ENCODE measurements around the gene CACNG7.

The CACNG7 gene

GRCh38 chr19:53957448-53958167, 48.5 kb downstream of the CACNG7 start:
- DNase-seq (ENCODE audit: low read depth) = no peak

GRCh38 chr19:53958168-53958571, 49.1 kb downstream of the CACNG7 start:
- DNase-seq (ENCODE audit: low read depth) = no peak

- no peak for DNase-seq (ENCODE audit: low read depth)
Observed at GRCh38 chr19:53958823-53959757, 50.0 kb downstream of the CACNG7 start.

- no peak for DNase-seq (ENCODE audit: low read depth)
Observed at GRCh38 chr19:53960187-53960586, 51.1 kb downstream of the CACNG7 start.

DNA sequence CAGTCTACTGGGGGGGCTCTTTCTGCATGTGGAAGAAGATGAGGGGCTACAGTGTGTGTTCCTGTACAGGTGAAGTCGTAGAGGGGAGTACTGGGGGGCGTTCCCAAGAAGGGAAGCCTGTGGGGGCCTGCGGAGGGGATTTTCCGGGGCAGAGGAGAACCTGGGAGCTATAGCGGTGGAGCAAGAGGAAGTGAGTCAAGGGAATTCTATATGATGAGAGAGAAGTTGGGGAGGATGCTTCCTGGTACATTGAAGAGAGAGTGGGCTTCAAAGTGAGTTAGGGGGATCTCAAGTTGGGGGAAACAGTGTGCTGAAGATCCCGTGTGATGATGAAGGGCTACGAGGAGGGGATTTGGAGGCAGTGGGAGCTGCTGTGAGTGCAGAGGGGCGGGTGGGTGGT, 51.8 kb downstream of the CACNG7 start:
- DNase-seq (ENCODE audit: low read depth) = no peak

- no peak for DNase-seq (ENCODE audit: low read depth)
Observed at GRCh38 chr19:53961523-53962356, 52.7 kb downstream of the CACNG7 start.

DNA sequence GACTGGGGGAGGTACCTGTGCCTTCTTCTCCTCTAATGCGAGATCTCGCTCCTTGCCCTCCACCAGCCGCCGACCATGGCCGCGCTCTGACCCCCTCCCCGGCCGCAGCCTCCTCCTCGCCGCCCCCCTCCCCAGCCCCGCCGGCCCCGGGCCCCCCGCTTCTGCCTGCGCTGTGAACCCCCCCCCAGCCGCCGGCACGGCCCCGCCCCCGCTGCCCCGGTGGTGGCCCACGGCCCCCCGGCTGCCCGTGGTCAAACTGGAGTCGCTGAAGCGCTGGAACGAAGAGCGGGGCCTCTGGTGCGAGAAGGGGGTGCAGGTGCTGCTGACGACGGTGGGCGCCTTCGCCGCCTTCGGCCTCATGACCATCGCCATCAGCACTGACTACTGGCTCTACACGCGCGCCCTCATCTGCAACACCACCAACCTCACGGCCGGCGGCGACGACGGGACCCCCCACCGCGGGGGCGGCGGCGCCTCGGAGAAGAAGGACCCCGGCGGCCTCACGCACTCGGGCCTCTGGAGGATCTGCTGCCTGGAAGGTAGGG, 53.9 kb downstream of the CACNG7 start, which contains the start of gene CACNG8:
Gene CACNG8, plus strand, starts transcription at position 51 of the 545 bp plus-strand sequence.
- no peak for DNase-seq (ENCODE audit: low read depth)

DNA sequence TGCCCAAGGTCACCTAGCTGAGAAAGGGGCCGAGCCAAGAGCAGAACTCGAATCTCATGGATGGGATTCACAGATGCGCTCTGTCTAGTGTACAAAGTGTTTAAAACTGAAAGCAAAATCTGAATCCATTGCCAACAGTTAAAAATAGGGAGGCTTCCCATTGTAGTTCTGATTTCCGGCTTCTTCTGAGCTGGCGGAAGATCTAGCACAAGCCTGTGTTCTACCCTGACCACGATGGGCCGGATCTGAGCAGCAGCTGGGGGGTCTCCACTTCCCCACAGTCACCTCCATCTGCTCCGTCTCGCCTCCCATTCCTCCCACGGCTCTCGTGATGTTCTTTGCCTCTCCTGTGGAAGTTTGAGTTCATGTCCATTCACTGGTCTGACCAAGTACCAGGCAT, 56.0 kb downstream of the CACNG7 start:
- no peak for DNase-seq (ENCODE audit: low read depth)

- no peak for DNase-seq (ENCODE audit: low read depth)
Observed at GRCh38 chr19:53966931-53967330, 57.9 kb downstream of the CACNG7 start.

DNA sequence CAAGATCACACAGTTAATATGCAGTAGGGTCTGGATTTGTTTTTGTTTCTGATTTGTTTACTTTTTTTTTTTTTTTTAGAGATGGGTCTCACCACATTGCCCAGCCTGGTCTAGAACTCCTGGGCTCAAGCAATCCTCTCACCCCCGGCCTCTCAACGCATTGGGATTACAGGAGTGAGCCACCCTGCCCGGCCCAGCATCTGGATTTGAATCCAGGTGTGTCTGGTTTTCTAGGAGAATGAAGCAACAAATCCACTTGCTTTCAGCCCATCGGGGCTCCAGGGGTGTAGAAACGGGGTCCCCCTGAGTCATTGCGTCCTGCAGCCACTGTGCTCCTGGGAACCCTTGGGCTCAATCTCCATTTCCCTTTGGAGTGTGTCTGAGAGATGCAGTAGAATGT, 60.3 kb downstream of the CACNG7 start:
- no peak for DNase-seq (ENCODE audit: low read depth)

- DNase-seq (ENCODE audit: low read depth) = no peak
Observed at GRCh38 chr19:53971673-53972072, 62.6 kb downstream of the CACNG7 start.

- DNase-seq (ENCODE audit: low read depth) = peak; percentile 71
Observed at GRCh38 chr19:53977429-53977990, 68.4 kb downstream of the CACNG7 start.

GRCh38 chr19:53977991-53978731, 69.1 kb downstream of the CACNG7 start:
- peak; percentile 56 for DNase-seq (ENCODE audit: low read depth)

DNA sequence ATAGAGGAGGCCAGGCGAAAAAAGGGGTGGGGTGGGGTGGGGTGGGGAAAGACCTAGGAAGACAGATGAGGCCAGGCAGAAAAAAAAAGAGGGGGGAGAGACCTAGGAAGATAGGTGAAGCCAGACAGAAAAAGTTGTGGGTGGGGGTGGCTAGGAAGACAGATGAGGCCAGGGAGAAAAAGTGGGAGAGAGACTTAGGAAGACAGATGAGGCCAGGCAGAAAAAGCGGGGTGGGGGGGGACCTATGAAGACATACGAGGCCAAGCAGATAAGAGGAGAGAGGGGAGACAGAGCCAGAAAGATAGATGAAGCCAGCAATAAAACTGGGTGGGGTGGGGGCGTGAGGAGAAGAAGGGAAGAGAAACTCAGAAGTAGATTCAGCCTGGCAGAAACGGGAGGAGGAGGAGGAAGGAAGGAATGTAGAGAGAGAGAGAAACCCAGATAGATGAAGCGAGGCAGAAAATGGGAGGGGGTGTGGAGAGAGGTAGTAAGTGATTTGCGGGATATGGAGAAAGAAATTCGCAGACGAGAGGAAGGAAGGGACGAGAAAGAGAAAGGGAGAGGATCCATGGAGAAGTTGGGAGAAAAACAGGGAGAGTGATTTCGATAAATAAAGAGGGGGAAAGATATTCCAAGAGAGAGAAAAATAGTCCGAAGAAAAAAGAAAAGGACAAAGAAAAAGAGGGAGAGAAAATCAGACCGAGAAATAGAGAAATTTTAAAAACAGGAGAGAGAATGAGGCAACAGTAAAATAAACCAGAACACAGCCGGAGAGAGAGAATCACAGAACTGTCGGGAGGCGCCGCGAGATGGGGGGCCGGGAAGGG, 70.1 kb downstream of the CACNG7 start:
- no peak for DNase-seq (ENCODE audit: low read depth)

DNA sequence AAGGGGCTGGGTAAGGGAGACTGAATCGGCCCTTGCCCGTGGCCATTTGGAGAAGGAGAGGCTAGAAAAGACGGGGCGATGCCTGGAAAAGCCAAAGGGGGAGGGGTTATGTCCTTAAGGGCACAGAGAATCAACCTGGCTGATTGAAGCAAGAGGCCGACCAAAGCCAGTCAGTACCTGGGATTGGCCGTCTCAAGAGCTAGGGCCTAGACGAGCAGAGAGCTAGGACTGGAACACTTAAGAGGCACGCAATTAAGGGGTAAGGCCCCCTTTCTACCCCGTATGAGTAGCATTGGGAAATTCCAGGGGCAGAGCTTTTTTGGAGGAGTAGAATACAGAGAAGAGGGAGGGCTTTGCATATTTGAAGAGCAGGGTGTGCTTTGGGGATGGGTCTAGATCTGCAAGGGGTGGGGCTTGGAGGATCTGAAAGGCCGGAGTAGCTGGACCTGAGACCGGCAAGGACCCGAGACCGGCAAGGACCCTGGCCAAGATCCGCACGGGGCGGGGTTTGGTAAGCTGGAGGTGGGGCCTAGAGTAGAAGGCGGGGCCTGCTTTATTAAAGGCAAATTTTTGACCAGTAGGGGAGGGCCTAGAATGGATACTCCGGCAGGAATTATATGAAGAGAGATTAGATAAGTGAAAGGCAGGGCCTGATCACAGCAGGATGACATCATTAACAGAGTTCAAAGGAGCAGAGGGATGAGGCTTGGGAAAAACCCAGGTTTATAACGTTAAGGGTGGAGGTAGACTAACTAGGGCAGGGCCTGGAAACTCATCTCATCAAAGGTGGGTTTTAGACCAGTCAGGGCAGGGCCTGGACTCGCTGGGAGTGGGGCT, 71.7 kb downstream of the CACNG7 start:
- DNase-seq (ENCODE audit: low read depth) = peak; percentile 1

GRCh38 chr19:53981376-53981951, 72.4 kb downstream of the CACNG7 start:
- DNase-seq (ENCODE audit: low read depth) = no peak

DNA sequence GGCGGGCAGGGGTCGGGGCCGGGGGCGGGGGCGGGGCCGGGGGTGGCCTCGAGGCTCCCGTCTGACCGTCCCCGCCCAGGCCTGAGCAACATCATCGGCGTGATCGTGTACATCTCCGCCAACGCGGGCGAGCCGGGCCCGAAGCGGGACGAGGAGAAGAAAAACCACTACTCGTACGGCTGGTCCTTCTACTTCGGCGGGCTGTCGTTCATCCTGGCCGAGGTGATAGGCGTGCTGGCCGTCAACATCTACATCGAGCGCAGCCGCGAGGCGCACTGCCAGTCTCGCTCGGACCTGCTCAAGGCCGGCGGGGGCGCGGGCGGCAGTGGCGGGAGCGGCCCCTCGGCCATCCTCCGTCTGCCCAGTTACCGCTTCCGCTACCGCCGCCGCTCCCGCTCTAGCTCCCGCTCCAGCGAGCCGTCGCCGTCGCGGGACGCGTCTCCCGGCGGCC, 72.9 kb downstream of the CACNG7 start:
- DNase-seq (ENCODE audit: low read depth) = no peak

GRCh38 chr19:53982611-53983010, 73.5 kb downstream of the CACNG7 start:
- no peak for DNase-seq (ENCODE audit: low read depth)
